ENCODE data around the gene SLC2A9. TPM values are rescaled to one million over a fixed set of nuclear protein-coding genes. Genes with fewer than 3 reads are reported as not detected.

The SLC2A9 gene
- total and polyA plus RNA-seq, 2 of the 13 experiments (the other 11 are each of a cell fraction or from before 2014, with no cell fraction given) = 36.2 to 42.3 TPM

DNA sequence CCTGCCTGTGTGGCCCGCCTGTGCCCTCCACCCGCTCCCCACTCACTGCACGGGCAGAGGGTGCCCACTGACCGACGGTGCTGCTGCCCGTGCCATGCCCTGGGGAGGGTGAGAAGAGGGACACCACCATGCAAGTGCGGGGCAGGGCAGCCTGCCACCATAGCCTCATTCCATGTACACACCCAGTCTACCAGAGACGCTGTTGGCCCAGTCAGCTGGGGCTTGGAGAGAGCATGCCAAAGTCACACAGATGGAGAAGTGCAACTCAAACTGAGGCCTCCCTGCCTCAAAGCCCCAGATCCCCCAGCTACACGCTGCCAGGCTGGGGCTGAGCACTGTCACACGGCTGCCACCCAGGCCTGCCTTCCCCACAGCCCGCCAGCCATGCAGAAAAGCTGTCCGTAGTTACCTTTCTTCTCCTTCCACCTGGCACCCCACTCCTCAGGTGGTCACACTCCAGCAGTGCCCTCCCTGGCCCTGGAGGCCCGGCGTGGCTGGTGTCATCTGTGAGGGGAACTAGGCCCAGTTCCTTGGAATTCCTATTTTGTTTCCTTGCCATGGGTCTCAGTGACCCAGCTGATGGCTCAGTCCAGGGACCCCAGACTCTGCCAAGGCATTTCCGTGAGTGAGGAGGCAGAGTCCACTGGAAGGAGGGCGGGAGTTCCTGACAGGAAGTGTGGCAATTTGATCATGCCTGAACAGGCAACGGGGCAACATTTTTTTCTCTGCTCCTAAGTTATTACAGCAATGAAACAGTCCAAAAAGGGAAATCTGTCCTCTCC, at the start of gene SLC2A9 (continued):
- TF ChIP-seq ETV6 (CRISPR knock-in tag; conservative IDR thresholded peaks at IDR 0.05) (no peak), MEIS1 (CRISPR knock-in tag; IDR thresholded peaks at IDR 0.05; ENCODE audit: borderline replicate concordance) (0 out of 2 replicates have a peak, but pooled peaks have one; percentile 62), BORCS8-MEF2B (CRISPR knock-in tag; IDR thresholded peaks at IDR 0.05) (no peak), ZNF770 (CRISPR knock-in tag; IDR thresholded peaks at IDR 0.05) (no peak), NFATC3 (CRISPR knock-in tag; IDR thresholded peaks at IDR 0.05) (no peak), ZFAT (CRISPR knock-in tag; conservative IDR thresholded peaks at IDR 0.05) (no peak), ZNF546 (CRISPR knock-in tag; conservative IDR thresholded peaks at IDR 0.05) (no peak), YY1 (IDR thresholded peaks at IDR 0.05; ENCODE audit: insufficient read depth, insufficient replicate concordance, low read depth, low read length) (no peak), MXI1 (IDR thresholded peaks at IDR 0.05; ENCODE audit: borderline replicate concordance, low read depth, low read length) (no peak), STAG1 (CRISPR knock-in tag; IDR thresholded peaks at IDR 0.05) (no peak), ZNF230 (CRISPR knock-in tag; IDR thresholded peaks at IDR 0.05) (no peak), RFXAP (CRISPR knock-in tag; IDR thresholded peaks at IDR 0.05; ENCODE audit: borderline replicate concordance) (no peak; the same call in 1 of the 2 replicates), TBX2 (CRISPR knock-in tag; IDR thresholded peaks at IDR 0.05; ENCODE audit: borderline replicate concordance) (peak; percentile 71; the same call in 1 of the 2 replicates), ZKSCAN8 (CRISPR knock-in tag; IDR thresholded peaks at IDR 0.05; ENCODE audit: borderline replicate concordance) (no peak), ZNF788 (CRISPR knock-in tag; IDR thresholded peaks at IDR 0.05; ENCODE audit: borderline replicate concordance) (peak; percentile 66; the same call in 1 of the 2 replicates), NCOA2 (CRISPR knock-in tag; IDR thresholded peaks at IDR 0.05) (peak; percentile 34; the same call in 1 of the 2 replicates), ZNF607 (CRISPR knock-in tag; IDR thresholded peaks at IDR 0.05; ENCODE audit: borderline replicate concordance) (no peak), SOX5 (CRISPR knock-in tag; IDR thresholded peaks at IDR 0.05; ENCODE audit: borderline replicate concordance) (no peak), RELA (CRISPR knock-in tag; IDR thresholded peaks at IDR 0.05) (no peak), ISL2 (CRISPR knock-in tag; IDR thresholded peaks at IDR 0.05) (peak; percentile 42; the same call in 1 of the 2 replicates), ZBTB34 (CRISPR knock-in tag; IDR thresholded peaks at IDR 0.05) (peak; percentile 39), ZMYM3 (CRISPR knock-in tag; IDR thresholded peaks at IDR 0.05) (0 out of 2 replicates have a peak, but pooled peaks have one; percentile 3), IRF1 (CRISPR knock-in tag; IDR thresholded peaks at IDR 0.05; ENCODE audit: low read depth) (no peak)
- TF ChIP-seq, protein P1, sequence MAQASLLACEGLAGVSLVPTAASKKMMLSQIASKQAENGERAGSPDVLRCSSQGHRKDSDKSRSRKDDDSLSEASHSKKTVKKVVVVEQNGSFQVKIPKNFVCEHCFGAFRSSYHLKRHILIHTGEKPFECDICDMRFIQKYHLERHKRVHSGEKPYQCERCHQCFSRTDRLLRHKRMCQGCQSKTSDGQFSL (CRISPR knock-in tag; IDR thresholded peaks at IDR 0.05) = no peak
- TF ChIP-seq, protein P2, sequence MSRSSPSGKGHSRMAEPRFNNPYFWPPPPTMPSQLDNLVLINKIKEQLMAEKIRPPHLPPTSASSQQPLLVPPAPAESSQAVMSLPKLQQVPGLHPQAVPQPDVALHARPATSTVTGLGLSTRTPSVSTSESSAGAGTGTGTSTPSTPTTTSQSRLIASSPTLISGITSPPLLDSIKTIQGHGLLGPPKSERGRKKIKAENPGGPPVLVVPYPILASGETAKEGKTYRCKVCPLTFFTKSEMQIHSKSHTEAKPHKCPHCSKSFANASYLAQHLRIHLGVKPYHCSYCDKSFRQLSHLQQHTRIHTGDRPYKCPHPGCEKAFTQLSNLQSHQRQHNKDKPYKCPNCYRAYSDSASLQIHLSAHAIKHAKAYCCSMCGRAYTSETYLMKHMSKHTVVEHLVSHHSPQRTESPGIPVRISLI (CRISPR knock-in tag; IDR thresholded peaks at IDR 0.05; ENCODE audit: borderline replicate concordance) = peak; percentile 88

All from HepG2 (cell line).